ENCODE results near the gene CUL5. TPM values are rescaled to one million over a fixed set of nuclear protein-coding genes. Genes with fewer than 3 reads are reported as not detected.
A peak's percentile ranks its signal among the peaks of the same experiment; 100 is the strongest.

CUL5 gene
- total and polyA plus RNA-seq, 8 donors = 3.1 to 19.9 (median 14.7) TPM

GRCh38 chr11:108101090-108101775 is 92.5 kb downstream of the CUL5 start:
- ATAC-seq (no peak), FAIRE-seq (no peak), DNase-seq (no peak)
- peaks cover 0 to 32% (median 8%) of the 10 kb centered on the region in 3 donors for H3K36me3 ChIP-seq
- intact Hi-C loops (cut with DNase I) = no loop called here
- H3K27me3 ChIP-seq = no peaks in the 10 kb centered on the region
- H3K9me3 ChIP-seq = no peaks in the 10 kb centered on the region
- TF ChIP-seq, protein P1, sequence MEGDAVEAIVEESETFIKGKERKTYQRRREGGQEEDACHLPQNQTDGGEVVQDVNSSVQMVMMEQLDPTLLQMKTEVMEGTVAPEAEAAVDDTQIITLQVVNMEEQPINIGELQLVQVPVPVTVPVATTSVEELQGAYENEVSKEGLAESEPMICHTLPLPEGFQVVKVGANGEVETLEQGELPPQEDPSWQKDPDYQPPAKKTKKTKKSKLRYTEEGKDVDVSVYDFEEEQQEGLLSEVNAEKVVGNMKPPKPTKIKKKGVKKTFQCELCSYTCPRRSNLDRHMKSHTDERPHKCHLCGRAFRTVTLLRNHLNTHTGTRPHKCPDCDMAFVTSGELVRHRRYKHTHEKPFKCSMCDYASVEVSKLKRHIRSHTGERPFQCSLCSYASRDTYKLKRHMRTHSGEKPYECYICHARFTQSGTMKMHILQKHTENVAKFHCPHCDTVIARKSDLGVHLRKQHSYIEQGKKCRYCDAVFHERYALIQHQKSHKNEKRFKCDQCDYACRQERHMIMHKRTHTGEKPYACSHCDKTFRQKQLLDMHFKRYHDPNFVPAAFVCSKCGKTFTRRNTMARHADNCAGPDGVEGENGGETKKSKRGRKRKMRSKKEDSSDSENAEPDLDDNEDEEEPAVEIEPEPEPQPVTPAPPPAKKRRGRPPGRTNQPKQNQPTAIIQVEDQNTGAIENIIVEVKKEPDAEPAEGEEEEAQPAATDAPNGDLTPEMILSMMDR (IDR thresholded peaks at IDR 0.05) = no peak
- no peak overlapping the region for H3K27ac ChIP-seq
- H3K4me1 ChIP-seq = no peaks in the 10 kb centered on the region
- 90 to 92% methylated on average over 1 of the region's 1 CpG for WGBS, 2 donors
- no peak overlapping the region for H3K4me3 ChIP-seq

- DNase-seq (no peak), ATAC-seq (no peak), FAIRE-seq (no peak)
- Histone ChIP-seq H3K27ac (no peak overlapping the region), H3K9me3 (no peaks in the 10 kb centered on the region), H3K4me1 (peaks cover 8 to 11% (median 10%) of the 10 kb centered on the region in 3 donors), H3K4me3 (no peak overlapping the region), H3K27me3 (no peaks in the 10 kb centered on the region), H3K36me3 (no peaks in the 10 kb centered on the region)
- WGBS, 2 donors = 96 to 99% methylated on average over 4 of the region's 4 CpGs
- intact Hi-C loops (cut with DNase I) = no loop called here
- TF ChIP-seq, protein P1 (IDR thresholded peaks at IDR 0.05) = no peak
These were observed 102.4 kb downstream of the CUL5 start for GRCh38 chr11:108111126-108111525.

DNA sequence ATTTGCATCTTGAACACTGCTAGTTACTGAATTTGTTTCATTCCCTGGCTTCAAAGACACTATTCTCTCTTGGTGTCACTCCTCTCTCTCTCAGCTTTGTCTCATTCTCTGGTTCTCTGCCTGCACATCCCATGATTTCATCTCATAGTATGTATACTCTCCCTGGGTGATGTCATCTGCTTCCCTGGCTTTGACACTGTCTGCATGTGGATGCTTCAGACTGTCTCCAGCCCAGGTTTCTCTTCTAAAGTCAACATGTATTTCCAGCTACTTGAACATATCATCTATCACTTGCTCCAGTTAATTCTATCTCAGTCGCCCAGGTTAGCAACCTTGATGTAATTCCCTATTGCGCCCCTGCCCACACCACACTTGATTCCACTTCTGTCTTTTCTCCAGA is 103.4 kb downstream of the CUL5 start:
- Histone ChIP-seq H3K4me1 (peaks cover 9 to 12% (median 12%) of the 10 kb centered on the region in 3 donors), H3K27ac (no peak overlapping the region), H3K27me3 (no peaks in the 10 kb centered on the region), H3K36me3 (no peaks in the 10 kb centered on the region), H3K4me3 (no peak overlapping the region), H3K9me3 (no peaks in the 10 kb centered on the region)
- FAIRE-seq (no peak), ATAC-seq (no peak), DNase-seq (no peak)
- intact Hi-C loops (cut with DNase I) = no loop called here
- TF ChIP-seq, protein P1 (IDR thresholded peaks at IDR 0.05) = no peak
- 86 to 95% methylated on average over 2 of the region's 2 CpGs for WGBS, 2 donors

DNA sequence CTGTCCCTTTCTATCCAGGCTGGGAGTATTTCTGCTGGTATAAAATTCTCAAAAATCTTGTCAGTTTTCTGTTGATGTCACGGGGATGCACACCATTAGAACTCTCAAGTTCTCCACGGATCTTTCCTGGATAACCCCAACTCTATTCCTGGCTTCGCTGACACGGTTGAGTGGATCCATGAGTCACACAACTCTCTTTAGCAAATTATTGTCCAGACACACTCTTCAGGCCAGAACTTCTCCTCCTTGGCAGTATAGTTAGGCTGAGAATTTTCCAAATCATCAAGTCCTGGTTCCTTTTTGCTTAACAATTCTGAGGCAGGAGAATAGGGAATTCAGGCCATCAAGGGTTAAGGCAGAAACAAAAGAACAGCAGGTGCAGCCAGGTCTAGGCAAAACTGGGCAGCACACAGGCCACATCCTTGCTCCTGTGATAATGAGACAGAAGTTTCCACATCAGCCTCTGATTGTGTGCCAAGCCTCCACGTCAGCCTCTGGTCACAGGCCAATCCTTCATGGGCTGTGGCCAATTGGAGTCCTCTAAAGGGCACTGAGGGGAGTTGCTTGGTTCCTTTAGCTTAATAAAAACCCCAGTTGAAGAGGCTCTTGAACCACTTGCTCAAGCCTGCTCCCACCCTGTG is 106.9 kb downstream of the CUL5 start:
- ATAC-seq (peak; percentile 90 to 94 (median 94)), DNase-seq (peak; percentile 84 to 96 (median 92)), FAIRE-seq (no peak)
- Histone ChIP-seq H3K9me3 (no peaks in the 10 kb centered on the region), H3K27ac (peak overlapping the region; percentile 38 to 75 (median 62)), H3K36me3 (no peaks in the 10 kb centered on the region), H3K27me3 (no peaks in the 10 kb centered on the region), H3K4me3 (no peak overlapping the region), H3K4me1 (peaks cover 9 to 12% (median 12%) of the 10 kb centered on the region in 3 donors)
- intact Hi-C loops (cut with DNase I) = no loop called here
- TF ChIP-seq, protein P1 (IDR thresholded peaks at IDR 0.05) = no peak
- 23 to 29% methylated on average over 5 of the region's 5 CpGs for WGBS, 2 donors

Data from pancreas (tissue), 10 donors.